NCI-H82 treated with DMSO at 0.1 percent for 48 hours (cell line): ENCODE results near the gene KCNH5.
"Not testable (repeated sequence)": the region's sequence is repeated elsewhere in the genome, so short reads cannot be mapped to it uniquely, and the experiment has no call there.

Source experiments
- DNase-seq: peaks from one replicate; lab custom pipeline; 2025; ENCODE audit not compliant: unreplicated experiment; lab: John Stamatoyannopoulos, UW

KCNH5 gene

DNA sequence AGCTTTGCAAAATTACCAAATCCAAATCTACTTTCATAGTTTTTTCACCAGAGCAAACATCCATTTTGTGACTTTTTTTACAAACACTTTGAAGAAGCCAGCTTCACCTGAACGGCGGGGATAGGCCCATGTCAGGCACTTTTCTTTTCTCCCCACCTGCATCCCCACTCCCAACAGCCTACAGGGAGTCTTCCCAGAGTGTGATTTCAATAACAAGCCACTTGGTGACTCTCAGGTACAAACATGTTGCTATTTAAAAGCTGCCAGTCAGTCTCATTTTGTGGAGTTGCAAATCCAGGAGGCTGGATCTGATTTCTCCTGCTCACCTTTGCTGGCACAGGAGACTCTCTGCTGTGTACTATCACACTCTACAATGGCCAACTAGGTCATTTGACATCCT lies 285.5 kb downstream of the KCNH5 start:
- DNase-seq, result no peak

DNA sequence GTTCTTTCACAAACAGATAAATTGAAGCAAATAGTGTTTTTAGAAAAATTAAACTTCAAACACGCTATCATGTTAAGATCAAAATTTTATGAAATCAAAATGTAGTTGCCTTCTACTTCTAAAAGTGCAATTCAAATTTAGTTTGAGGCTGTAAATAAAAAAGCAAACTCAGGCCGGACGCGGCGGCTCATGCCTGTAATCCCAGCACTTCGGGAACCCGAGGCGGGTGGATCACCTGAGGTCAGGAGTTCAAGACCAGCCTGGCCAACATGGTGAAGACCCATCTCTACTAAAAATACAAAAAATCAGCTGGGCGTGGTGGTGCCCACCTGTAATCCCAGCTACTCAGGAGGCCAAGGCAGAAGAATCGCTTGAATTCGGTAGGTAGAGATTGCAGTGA lies 298.4 kb downstream of the KCNH5 start:
- DNase-seq, result not testable (repeated sequence)

DNA sequence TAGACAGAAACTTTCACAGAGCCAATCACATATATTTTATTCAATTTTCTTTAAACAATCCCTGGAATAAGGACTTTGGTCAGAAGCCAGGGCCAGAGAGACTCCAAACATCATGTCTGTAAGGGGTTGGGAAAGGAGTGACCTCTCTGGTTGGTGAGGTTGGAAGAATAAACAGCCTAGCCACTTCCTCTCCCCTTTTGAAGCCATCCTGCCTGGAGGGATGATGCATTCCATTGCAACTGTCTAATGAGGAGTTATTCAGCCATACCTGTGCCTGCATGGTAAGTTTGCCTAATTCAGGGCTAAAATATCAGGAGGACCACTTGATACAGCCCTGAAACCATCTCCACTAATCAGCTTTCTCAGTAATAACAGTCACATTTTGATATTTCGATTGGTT lies 299.8 kb downstream of the KCNH5 start:
- no peak for DNase-seq

DNA sequence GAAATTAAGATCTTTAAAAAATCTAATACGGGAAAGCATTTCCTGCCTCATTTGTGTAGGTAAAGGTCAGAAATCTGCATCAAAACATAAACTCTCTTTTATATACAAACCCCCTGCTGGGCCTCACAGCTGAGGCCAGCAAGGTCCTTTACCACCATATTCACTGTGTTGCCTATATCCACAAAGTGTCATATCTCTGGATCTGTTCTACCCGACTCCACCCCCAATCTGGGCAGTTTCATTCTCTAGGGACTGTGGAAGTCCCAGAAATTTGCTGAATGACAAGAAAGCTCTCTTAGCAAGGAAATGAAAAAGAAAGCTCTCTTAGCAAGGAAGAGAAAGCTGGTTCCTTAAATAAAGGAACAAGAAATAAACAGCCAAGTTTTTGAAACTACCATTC lies 301.7 kb downstream of the KCNH5 start:
- DNase-seq, result no peak

DNA sequence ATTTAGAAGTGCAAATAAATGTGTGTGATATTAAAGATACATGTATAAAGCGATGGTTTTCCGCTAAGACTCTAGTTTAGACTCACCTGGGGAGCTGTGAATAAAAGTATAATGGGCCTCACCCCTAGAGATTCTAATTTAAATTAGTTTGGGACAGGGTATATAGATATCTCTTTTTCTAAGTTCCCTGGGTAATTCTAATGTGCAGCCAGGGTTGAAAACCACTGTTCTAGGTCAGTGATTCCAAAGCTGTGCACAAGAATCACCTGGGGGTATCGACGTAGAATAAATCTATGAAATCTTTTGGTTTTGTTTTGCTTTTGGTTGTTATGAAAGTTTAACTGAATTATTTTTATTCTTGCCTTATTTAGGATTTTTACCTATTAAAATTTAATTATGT lies 302.1 kb downstream of the KCNH5 start:
- no peak for DNase-seq

DNA sequence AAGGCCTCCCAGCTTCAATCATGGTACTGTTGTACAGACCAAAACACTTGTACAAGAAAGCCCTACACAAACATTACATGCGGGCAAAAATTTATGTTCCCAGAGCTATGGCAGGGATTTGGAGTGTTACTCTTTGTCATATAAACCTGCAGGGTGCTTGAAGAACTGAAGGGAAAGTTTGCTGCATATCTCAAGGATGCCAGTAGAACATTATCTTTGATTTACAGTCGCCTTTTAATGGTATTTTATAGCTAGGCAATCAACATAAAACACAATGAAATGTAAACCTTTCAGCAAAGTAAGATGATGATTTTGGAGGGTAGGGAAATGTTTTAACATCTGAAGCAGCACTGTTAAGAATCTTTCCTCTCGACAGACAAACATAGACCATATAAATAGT lies 305.6 kb downstream of the KCNH5 start:
- no peak for DNase-seq

DNA sequence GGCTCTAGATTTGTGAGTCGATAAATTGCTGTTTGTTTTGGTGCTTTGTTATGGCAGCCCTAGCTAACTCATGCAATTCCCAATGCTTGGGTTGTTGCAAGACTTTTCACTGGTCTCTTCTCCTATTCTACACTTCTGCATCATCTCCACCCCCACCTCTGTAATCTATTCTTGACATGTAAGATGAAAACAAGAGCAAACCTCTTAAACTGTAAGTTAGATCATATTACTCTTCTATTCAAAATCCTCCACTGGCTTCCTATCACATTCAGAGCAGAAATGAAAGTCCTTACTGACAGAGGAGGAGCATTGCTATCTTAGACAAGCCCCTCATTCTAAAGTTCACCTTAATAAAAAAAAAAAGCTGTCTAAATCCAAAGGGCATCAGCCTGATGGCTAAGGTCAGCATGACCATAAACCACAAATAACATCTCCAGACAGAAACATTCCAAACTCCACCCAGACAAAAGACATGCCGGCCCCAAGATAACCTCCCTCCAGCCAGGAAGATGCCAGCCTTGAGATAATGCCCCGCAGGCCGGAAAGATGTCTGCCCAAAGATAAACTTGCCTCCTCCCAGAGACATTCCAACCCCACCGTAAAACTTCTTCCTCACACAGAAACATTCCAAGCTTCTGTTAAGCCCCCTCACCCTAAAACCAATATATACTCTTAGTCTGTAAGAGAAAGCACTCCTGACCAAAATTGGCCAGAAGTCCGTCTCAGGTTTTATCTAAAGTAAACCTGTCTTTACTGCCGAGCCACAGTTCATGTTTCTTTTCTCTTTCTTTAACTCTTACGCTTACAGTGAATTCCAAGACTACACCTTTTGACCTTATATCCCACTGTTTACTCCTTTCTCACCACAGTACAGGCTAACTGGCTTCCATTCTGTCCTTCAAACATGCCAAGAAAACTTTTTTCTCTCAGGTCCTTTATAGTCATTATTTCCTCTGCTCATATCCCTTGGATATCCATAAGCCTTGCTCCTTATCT lies 308.9 kb downstream of the KCNH5 start:
- no peak for DNase-seq

DNA sequence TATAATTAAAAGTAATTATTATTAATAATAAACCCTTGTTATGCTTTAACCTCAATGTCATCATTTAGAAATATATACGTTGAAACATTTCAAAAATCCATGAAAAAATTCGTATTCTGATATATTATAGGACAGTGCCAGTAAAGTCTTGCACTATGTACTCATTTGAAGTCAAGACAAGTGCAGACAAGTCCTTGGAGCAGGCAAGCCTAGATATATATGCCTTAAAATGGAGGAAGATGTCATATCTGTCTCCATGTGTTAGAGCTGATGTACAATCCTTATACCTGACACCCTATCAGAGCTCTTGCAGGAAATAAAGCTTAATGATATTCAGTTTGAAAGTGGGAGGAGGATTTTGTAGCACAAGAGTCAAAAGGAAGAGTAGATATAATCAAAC lies 310.4 kb downstream of the KCNH5 start:
- no peak for DNase-seq

DNA sequence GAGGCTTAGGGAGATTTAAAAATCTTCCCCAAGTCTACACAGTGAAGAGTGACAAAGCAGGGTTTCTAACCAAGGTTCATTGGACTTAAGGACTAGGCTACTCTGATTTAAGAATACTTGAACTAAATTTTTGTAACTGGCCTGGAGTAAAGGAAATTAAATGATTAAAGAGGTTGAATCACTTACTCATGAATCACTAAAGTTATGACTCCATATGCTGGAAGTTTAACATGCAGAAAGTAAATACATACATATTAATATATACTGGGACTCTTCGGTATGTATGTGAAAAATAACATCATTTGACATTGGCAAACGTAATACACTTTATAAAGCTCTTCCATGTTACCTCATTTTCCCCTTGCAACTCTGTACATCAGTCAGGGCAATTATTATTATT lies 322.9 kb downstream of the KCNH5 start:
- no peak for DNase-seq

DNA sequence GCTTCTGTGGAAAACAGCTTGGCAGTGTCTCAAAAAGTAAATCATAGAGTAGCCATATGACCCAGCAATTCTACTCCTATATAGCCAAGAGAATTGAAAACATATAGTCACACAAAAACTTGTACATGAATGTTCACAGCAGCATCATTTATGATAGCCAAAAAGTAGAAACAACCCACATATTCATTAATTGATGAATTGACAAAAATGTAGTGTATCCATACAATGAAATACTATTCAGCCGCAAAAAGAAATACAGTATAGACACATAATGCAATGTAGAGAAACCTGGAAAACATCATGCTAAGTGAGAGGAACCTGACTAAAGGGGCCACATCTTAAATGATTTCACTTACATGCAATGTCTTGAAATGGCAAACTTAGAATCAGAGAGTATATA lies 326.6 kb downstream of the KCNH5 start:
- no peak for DNase-seq

DNA sequence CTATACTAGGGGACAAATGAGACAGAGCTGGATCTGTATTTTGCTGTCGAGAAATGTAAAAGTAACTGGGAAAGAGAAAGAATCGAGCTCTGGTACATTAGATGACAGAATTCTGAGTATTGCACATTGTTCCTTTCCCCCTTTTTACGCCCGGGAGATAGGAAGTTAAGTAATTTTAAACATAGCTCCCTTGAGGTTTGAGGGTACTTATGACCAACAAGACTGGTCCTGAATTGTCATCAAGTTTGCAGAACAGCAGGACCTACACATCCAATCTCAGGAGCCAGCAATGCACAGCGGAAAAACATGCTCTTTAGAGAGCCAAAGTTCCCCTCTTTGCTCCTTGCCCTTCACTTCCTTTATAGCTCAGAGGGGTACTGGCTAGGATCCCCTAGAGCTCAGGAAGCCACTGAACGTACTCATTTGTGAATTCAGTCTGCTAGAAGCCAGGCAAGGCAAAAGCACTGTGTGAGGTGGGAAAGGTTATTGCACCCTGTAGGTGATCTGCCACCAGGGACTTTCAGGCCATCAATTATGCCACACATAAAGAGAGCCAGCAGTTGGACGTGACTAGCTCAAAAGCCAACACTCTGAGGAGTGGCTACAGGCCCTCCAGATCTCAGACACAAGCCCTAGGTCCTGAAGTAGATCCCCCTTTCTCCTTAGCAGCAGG lies 333.8 kb downstream of the KCNH5 start:
- DNase-seq, result no peak

DNA sequence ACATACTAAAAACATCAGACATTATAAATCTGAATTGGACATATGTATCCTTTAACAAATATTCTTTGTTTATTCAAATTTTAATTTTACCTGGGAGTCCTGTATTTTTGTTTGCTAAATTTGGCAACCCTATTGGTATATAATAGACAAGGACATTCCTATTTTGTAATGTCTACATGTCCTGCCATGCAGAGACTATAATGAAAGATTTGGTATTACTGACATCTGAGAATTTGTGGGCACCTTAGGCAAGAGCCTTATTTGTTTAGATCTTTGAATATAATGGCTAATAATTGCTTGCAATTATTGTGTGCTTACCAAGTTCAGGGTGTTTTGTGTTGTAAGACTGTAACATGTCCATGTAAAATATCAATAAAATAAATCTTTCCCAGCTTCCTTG lies 334.4 kb downstream of the KCNH5 start:
- DNase-seq, result no peak

DNA sequence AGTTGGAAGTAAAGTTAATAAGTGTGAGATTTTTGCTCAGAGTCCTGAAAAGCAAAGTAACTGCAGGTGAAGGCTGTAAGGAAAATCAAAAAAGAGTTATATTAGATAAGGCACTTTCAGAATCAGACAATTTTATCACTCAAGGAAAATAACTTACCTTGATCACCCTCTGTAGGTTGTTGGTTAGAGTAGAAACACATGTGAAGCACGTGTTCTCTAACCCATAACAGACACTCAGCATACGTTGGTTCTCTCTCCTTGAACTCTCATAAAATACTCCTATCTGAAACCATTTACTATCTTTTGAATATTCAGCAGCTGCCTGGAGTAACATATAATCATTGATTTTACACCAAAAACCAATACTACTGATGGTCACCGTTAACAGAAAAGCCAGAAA lies 335.5 kb downstream of the KCNH5 start:
- DNase-seq, result no peak

DNA sequence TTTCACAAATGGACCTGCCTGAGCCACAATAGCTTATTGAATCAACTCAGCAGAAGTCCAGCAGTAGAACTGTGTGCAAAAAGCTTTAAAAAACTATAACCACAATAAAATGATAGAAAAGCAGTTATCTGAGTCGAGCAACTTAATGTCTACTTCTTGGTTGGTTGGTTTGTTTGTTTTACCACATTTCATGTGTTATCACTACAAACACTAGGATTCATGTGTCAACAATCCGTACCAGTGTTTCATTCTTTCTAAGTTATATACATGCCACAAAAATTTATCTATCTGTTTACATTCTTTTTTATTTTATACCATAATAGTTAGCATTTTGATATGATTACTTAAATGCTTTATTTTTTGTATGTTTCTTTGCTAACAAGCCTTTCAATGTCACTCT lies 339.0 kb downstream of the KCNH5 start:
- DNase-seq, result no peak

DNA sequence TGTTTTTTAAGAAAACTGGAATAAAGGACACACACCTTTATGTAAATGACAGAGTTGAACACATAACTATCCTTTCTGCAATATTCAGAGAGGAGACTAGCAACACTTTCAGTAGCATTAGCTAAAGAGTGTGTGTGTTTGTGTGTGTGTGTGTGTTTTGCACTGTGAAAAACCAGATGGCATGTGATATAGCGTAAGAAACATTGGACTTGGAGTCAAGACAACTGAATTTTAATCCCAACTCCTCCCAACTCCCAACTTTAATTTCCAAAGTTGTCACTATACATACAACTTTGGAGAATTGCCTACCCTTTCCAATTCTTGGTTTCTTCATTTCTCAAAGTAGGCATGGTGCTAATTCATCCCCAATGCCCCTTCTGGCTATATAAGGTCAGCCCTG lies 347.8 kb downstream of the KCNH5 start:
- no peak for DNase-seq

DNA sequence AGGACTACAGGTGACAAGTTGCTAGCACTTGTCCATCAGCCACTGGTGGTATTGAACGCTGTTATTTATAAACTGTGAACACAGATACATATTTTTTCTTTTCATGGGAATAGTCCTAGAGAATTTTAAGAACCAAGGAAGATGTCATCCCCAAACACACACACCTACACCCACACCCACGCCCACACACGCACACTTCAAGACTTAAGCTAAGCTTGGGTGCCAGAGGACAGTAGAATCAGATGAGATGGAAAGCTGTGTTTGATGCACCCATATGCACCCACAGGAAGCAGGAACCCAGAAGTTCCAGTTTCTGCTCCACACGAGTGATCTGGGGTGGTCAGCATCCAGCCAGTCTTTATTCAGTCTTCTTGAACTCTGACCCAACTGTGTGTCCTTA lies 348.3 kb downstream of the KCNH5 start:
- no peak for DNase-seq

DNA sequence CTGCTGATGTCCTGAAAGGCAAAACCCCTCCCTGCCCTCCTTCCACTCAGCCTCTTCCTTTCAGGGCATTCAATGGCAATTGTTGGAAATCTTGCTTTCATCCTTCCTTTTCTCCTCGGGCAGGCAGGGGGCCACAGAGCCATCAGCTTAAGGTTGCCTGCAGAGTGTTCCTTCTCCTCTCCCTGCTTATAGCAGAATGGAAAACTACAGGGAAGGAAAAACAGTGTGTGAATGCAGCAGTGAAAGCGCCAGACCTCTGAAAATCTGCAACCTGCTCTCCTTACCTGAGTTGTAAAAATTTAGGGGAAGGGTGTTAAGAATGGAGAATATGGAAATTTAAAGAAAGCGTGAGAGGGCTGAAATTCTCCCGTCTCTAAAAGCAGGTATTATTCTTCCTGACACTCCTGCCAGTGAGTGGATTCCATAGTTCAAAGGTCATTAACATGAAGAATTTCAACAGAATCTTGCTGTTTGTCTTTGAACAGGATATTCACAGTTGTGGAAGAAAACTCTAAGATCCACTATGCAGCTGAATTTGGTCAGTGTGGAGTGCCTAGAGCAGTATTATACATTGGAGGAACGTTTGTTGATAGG lies 348.8 kb downstream of the KCNH5 start:
- no peak for DNase-seq

DNA sequence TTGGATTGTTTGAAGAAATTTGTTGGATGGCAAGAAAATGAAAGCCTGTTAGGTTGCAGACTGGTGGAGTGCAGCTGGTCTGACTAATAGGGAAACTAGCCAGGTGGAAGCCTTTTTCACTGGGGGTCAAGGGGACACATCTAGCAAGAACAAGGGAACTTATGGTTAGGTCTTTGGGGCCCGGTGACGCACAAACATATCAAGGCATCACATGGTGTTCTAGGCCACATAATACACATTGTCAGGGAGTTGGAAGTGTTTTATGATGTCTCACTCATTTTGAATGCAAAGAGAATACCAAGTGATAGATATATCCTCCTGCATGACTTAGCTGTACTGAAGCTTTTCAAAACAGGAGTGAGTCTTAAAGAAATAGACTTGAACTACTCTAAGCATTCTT lies 351.2 kb downstream of the KCNH5 start:
- no peak for DNase-seq

DNA sequence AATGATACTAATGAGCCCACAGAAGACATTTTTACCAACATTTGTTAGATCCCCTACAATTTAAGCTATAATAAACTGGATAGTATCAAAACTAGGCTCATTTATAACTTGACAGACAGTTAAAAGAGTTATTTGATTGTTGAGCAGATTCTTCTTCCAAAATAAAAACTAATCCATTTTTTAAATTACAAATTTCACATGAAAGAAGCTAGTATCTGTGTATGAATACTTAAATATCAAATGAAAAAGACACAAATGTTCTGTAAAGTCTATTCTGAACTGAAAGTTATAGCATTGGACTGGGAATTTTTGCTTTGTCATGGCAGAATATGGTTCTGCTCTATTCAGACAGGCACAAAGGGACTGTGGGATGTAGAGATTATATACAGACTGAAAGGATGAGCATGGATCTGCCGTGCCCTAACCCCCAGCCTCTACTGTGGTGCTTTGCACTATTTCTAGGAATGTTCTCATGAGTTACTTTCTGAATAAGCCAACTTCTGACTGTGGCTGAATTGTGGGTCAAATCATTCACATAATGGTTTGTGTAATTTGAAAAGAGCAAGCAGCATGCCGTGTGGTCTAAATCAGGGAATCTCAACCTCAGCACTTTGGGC lies 352.7 kb downstream of the KCNH5 start:
- DNase-seq, result no peak

DNA sequence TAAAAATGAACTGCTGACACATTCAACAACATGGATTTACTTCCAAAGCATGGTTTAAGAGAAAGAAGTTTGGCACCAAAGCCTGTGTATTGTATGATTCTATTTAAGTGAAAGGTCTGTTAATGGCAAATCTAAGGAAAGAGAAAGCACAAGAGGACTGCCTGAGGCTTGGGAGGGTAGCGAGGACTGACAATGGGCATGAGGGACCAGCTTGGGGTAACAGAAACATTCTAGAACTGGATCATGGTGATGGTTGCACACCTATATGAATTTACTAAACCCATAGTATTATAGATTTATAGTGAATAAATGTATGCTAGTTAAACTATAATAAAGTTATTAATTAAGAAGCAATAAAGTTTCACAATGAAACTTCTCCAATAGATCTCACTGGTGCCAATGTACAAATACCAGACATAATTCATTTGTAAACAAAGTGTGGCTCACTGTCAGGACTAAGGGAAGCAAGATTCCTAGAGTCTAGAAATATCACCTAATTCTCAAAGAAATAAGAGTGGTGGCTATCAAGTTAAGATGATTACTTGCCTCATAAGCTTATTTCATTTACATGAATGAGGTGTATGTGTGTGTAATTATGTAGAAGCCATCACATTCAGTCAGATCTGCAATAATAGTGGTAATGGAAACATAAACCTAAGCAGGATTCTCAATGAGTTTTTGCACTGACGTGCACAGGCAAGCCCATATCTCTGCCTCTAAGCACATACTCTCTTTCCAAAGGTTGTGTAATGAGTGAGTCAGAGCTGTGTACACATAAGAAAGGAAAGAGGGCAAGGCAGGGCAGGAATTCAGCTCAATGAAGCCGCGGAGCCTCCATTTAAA lies 353.4 kb downstream of the KCNH5 start:
- no peak for DNase-seq

DNA sequence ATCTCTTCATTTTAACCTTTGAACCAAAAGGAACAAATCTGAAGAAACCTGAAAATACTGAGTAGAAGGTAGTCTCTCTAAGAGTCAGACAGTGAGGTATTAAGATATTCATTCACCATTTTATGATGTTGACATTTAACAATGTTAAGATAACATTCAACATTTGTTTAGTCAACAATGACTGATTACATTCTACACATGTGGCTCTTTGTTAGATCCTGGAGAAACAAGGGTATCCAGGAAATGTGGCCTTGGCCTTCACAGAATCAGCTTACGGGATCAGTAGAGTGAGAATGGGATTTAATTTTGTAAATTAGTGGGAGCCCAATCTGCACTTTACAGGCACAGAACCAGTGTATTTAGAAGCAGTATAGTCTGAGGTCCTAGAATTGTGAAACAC lies 355.5 kb downstream of the KCNH5 start:
- DNase-seq, result peak; percentile 65
